ENCODE measurements around the gene SRGAP2C. TPM values are rescaled to one million over a fixed set of nuclear protein-coding genes. Genes with fewer than 3 reads are reported as not detected.
"Not testable (repeated sequence)": the region's sequence is repeated elsewhere in the genome, so short reads cannot be mapped to it uniquely, and the experiment has no call there.

Gene SRGAP2C
- total RNA-seq, 2 donors from 2014 or later: 8.4 to 10.2 TPM

- H3K9ac ChIP-seq (ENCODE audit: low read depth in 2 of 2, low read length in 2 of 2); H3K27ac ChIP-seq; H3K9me3 ChIP-seq; H3K4me3 ChIP-seq; DNase-seq; H3K4me1 ChIP-seq; H3K36me3 ChIP-seq; intact Hi-C loops (cut with DNase I); H3K27me3 ChIP-seq: not testable (repeated sequence)
These were observed 20.7 kb upstream of the SRGAP2C start for GRCh38 chr1:121163850-121164757.

DNA sequence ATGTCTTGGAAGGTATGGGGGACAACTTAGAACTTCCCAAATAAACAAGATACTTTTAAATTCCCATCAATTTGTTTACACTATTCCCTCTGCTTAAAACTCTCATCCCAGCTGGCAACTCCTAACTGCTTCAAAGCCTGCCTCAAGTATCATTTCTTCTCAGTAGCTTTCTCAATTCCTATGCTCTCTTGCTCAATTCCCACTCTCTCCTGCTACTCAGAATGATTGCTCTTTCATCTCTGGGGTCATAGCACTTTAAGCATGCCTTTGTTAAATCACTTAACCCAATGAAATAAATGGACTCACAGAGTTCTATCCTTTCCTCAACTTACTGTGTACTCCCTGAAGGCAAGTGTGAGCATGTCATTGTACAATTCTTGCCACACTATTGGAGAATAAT, 19.5 kb upstream of the SRGAP2C start:
- H3K27me3 ChIP-seq; H3K27ac ChIP-seq; H3K9me3 ChIP-seq; H3K4me3 ChIP-seq; H3K9ac ChIP-seq (ENCODE audit: low read depth in 2 of 2, low read length in 2 of 2); H3K4me1 ChIP-seq; intact Hi-C loops (cut with DNase I); H3K36me3 ChIP-seq; DNase-seq: not testable (repeated sequence)

GRCh38 chr1:121167225-121167738, 17.5 kb upstream of the SRGAP2C start:
- H3K27ac ChIP-seq; H3K9ac ChIP-seq (ENCODE audit: low read depth in 2 of 2, low read length in 2 of 2); H3K4me1 ChIP-seq; H3K9me3 ChIP-seq; H3K27me3 ChIP-seq; intact Hi-C loops (cut with DNase I); H3K36me3 ChIP-seq; H3K4me3 ChIP-seq; DNase-seq: not testable (repeated sequence)

GRCh38 chr1:121168152-121168668, 16.6 kb upstream of the SRGAP2C start:
- H3K27ac ChIP-seq; intact Hi-C loops (cut with DNase I); H3K36me3 ChIP-seq; H3K4me1 ChIP-seq; H3K4me3 ChIP-seq; H3K27me3 ChIP-seq; H3K9me3 ChIP-seq; H3K9ac ChIP-seq (ENCODE audit: low read depth in 2 of 2, low read length in 2 of 2); DNase-seq: not testable (repeated sequence)

- intact Hi-C loops (cut with DNase I); H3K27ac ChIP-seq; DNase-seq; H3K9me3 ChIP-seq; H3K27me3 ChIP-seq; H3K9ac ChIP-seq (ENCODE audit: low read depth in 2 of 2, low read length in 2 of 2); H3K4me1 ChIP-seq; H3K36me3 ChIP-seq; H3K4me3 ChIP-seq: not testable (repeated sequence)
These were observed 8.1 kb upstream of the SRGAP2C start for GRCh38 chr1:121176649-121177048.

DNA sequence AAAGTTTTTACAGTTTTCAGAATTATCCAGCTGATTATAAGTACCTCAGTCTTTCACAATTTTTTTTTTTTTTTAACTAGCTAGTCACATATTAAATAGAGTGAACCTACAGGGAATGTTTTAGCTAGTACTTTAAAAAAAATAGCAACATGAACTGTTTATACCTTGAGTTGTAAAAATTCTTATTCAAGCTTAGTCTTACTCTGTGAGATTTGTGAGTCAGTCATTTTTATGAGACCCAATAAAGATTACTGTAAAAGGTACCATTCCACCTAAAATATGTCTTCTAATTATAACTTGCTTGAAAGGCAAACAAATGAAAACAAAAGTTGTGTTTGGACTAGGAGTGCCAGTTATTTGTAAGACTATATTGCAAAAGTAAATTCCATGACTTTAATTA, 6.6 kb upstream of the SRGAP2C start:
- H3K4me1 ChIP-seq; intact Hi-C loops (cut with DNase I); H3K9ac ChIP-seq (ENCODE audit: low read depth in 2 of 2, low read length in 2 of 2); DNase-seq; H3K27me3 ChIP-seq; H3K9me3 ChIP-seq; H3K36me3 ChIP-seq; H3K4me3 ChIP-seq; H3K27ac ChIP-seq: not testable (repeated sequence)

DNA sequence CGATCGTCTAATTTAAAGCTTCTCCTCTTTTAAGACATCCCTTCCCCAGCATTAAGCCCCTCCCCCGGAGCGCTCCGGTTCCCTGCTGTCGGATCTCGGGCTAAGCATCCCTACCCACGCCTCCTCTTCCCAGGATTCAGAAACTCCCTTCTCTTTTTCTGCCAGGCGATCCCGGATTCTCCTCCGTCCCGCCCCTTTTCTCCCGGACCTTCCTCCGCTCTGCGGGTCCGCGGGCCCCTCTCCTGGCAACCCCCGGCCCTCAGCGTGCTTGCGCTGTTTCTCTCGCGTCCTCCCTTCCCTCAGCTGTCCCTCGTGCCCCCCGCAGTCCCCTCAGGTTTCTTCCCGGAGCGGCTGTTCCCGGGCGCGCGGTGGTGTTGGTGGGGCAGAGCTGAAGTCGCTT, 908 bp upstream of the SRGAP2C start:
- H3K27me3 ChIP-seq; intact Hi-C loops (cut with DNase I); H3K9ac ChIP-seq (ENCODE audit: low read depth in 2 of 2, low read length in 2 of 2); H3K36me3 ChIP-seq; H3K27ac ChIP-seq; H3K4me1 ChIP-seq; H3K9me3 ChIP-seq: not testable (repeated sequence)
- DNase-seq: peak; percentile 16
- peak overlapping the region; percentile 24 for H3K4me3 ChIP-seq

DNA sequence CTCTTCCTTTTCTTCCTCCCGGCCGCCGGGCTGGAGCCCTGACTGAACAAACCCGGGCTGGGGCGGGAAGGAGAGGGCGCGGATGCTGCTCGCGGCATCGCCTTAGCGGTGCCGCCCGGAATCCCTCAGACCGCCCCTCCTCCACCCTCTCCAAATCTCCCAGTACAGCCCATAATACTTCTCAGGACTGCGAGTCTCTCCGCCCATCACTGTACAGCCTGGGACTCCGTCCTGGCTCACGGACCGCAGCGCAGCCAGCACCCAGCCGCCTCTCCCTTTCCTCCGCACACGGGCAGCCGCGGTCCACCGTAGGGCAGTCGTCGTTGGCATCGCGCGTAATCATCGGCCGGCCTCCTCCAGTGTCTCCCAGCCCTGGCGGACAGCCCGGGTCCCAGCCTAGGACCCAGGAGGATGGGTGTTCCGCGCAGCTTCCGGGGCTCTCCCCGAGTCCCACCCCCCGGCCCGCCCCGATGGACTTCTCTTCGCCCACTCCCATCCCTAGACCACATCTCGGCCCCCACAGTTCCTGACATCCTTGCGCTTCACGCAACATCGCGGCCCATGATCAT, 449 bp downstream of the SRGAP2C start:
- peak overlapping the region; percentile 24 for H3K4me3 ChIP-seq
- intact Hi-C loops (cut with DNase I): not testable (repeated sequence)

DNA sequence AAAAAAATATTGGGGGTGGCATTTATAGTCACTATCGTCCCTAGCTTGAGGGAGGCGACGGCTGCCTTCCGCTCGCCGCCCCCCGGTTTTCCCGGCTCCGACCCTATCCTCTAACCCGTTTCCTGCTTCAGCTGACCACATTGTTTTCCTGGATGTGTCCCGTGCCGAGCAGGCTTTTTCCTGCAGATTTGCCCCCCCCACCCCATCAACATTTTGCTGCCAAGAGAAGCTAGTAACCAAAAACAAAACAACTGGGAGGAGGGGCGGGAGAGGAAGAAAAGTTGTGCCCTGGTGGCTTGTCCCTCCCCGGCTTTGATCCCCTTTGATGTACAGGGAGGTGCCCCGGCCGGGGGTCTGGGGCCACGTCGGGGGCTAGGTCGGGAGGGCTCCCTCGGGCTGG, 1.4 kb downstream of the SRGAP2C start:
- H3K4me3 ChIP-seq; intact Hi-C loops (cut with DNase I); H3K9ac ChIP-seq (ENCODE audit: low read depth in 2 of 2, low read length in 2 of 2); H3K4me1 ChIP-seq; H3K9me3 ChIP-seq; H3K27me3 ChIP-seq; H3K27ac ChIP-seq; H3K36me3 ChIP-seq: not testable (repeated sequence)
- DNase-seq: peak; percentile 18

More for the DNA sequence above, 449 bp downstream of the SRGAP2C start:
- not testable (repeated sequence) for H3K9ac ChIP-seq (ENCODE audit: low read depth in 2 of 2, low read length in 2 of 2); H3K27ac ChIP-seq; H3K27me3 ChIP-seq; H3K4me1 ChIP-seq; H3K9me3 ChIP-seq; H3K36me3 ChIP-seq; DNase-seq

- H3K9me3 ChIP-seq; H3K4me3 ChIP-seq; H3K36me3 ChIP-seq; H3K9ac ChIP-seq (ENCODE audit: low read depth in 2 of 2, low read length in 2 of 2); H3K27ac ChIP-seq; H3K27me3 ChIP-seq; H3K4me1 ChIP-seq; DNase-seq; intact Hi-C loops (cut with DNase I): not testable (repeated sequence)
These were observed 3.1 kb downstream of the SRGAP2C start for GRCh38 chr1:121187914-121188313.

DNA sequence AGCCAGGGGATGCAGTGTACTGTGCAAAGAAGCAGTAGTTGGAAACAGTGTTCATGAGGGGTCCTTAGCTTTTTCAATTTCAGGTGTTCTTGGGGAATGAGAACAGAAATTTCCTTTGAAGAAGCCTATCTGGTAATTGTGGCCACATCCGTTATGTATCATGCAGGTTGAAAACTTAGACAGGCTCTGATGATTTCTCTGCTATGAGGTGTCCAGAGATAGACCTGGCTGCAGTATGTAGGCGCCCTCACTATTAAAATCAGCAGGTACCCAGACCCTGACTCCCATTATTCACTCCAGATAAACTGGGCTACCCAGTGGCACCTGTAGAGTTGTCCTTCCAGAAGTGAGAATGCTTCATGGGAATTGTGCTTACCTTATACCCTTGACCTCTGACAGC, 7.7 kb downstream of the SRGAP2C start:
- H3K4me1 ChIP-seq; H3K27ac ChIP-seq; DNase-seq; H3K36me3 ChIP-seq; H3K27me3 ChIP-seq; intact Hi-C loops (cut with DNase I); H3K9me3 ChIP-seq; H3K4me3 ChIP-seq; H3K9ac ChIP-seq (ENCODE audit: low read depth in 2 of 2, low read length in 2 of 2): not testable (repeated sequence)

DNA sequence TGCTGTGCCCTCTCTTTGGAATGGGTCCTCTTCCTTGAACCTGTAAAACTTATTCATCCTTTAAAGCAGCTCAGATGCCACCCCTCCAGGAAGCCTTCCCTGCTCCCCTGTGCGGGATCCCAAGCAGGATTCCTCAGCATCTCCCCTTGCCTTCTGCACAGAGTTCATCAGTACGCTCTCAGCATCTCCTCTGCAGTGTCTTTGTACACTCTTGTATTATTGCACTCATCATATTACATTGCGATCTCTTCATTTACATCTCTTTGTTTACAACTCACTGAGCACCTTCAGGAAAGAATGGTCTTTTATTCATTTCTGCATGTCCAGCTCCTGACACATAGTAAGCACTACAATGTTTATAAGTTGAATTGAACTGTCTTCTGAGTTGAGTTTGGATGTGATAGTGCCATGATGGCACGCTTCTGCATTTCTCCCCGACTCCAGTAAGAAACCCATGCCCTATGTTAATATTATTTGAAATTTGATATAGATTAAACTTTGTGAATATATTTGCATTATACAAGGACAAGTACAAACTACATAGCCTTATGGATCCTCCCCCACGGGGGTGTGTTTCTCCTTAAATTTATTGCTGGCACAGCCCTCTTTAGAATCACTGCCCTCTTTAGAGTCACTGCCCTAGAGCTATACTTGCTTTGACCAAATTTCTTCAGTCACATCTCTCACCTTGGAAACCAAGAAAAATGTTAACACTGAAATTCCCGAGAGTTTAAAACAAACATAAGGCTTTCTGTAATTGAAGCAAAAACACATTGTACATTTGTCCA, 12.5 kb downstream of the SRGAP2C start:
- H3K4me3 ChIP-seq; DNase-seq; H3K27ac ChIP-seq; H3K9me3 ChIP-seq; H3K36me3 ChIP-seq; intact Hi-C loops (cut with DNase I); H3K9ac ChIP-seq (ENCODE audit: low read depth in 2 of 2, low read length in 2 of 2); H3K4me1 ChIP-seq; H3K27me3 ChIP-seq: not testable (repeated sequence)

DNA sequence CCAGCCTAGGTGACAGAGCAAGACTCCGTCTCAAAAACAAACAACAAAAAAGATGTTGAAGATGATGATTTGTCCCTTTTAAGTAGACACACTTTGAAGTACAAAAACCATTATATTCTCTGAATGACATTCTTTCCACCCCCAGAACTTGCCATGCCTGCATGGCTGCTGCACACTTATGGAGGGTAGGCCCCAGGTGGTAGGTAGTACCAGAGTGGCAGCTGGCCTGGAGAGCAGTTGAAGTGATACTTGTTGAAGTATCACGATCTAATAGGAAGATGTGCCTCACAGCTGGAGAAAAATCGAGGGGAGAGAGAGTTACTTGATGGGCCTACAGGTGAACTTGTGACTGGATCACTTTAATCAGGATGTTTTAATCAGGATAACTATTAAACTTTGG, 15.0 kb downstream of the SRGAP2C start:
- H3K27ac ChIP-seq; H3K9me3 ChIP-seq; H3K36me3 ChIP-seq; H3K4me1 ChIP-seq; H3K4me3 ChIP-seq; H3K27me3 ChIP-seq; H3K9ac ChIP-seq (ENCODE audit: low read depth in 2 of 2, low read length in 2 of 2); DNase-seq; intact Hi-C loops (cut with DNase I): not testable (repeated sequence)
